Measurements from ENCODE around the gene SLC6A3. TPM values are rescaled to one million over a fixed set of nuclear protein-coding genes. Genes with fewer than 3 reads are reported as not detected.

The SLC6A3 gene
- total RNA-seq, 1 donor from 2014 or later, result not detected

DNA sequence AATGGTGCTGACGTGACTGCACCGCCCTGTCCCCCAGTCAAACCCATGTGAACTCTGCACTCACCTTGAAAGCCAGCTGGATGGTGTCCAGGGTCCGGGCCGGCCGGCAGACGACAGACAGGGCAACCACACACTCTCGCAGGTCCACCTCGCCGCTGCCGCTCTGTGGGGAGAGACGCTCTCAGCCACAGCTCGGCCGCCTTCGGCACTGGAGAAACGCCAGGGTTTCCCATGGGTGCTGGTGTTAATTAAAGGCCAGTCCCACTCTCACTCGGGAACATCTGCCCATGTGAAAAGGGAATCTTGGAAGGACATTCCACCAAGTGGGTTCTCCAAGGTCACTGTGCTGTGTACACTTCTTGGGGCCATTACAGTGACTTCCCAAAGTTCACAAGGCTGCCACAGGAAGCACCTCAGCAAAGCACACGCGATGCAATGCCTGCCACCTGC, 25.5 kb upstream of the SLC6A3 start:
- H3K27me3 Mint-ChIP-seq, result no peaks in the 10 kb centered on the region
- no peak for TF ChIP-seq CTCF (IDR thresholded peaks at IDR 0.05; ENCODE audit: unreplicated experiment)
- DNase-seq (ENCODE audit: low spot score, unreplicated experiment), result no peak
- H3K9me3 Mint-ChIP-seq (ENCODE audit: low read depth), result no peaks in the 10 kb centered on the region
- no peak overlapping the region for H3K27ac Mint-ChIP-seq
- H3K36me3 Mint-ChIP-seq (ENCODE audit: insufficient read depth), result peaks cover 13% of the 10 kb centered on the region
- no peak overlapping the region for H3K4me3 Mint-ChIP-seq (ENCODE audit: low read depth)
- H3K4me1 Mint-ChIP-seq (ENCODE audit: low read depth), result no peaks in the 10 kb centered on the region

DNA sequence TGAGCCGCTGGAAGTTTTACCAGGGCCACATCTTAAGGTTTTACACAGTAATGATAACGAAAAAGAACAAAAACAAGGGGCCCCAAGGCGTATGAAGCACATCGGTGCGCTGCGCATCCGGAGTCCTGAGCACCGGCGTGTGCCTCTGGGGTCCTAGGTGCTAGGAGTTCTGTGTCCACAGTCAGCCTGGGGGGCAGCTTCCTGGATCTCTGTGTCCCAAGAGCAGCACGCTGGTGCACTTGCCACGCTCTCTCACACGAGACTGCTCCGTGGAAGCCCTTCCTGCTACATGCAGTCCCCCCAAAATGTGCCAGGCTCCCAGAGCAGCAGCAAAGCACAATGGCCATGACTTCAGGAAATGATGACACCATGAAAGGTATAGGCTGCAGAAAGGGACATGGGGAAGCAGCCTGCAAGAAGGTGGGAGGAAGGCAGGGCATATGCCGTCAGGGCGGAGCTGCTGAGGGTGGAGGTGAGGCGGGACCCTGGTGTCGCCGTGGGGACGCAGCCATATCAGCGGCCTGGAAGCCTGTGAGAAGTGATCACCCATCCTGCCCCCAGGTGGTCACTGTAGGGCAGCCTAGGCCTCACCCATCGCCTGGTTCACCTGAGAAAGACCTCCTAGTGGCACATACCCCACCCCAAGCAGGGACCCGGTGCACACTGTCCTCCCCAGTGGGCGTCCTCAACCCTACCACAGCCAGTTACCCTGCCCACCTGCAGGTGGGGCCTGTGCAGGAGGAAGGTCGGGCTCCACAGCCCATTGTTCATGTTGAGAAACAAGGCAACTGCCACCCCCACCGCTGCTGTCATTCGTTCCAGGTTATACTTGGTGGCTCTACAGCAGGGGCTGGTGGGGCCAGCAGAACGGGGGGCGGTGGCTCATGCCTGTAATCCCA, 23.6 kb upstream of the SLC6A3 start:
- no peaks in the 10 kb centered on the region for H3K4me1 Mint-ChIP-seq (ENCODE audit: low read depth)
- H3K4me3 Mint-ChIP-seq (ENCODE audit: low read depth), result no peak overlapping the region
- peaks cover 24% of the 10 kb centered on the region for H3K36me3 Mint-ChIP-seq (ENCODE audit: insufficient read depth)
- TF ChIP-seq CTCF (IDR thresholded peaks at IDR 0.05; ENCODE audit: unreplicated experiment), result no peak
- no peak for DNase-seq (ENCODE audit: low spot score, unreplicated experiment)
- no peaks in the 10 kb centered on the region for H3K9me3 Mint-ChIP-seq (ENCODE audit: low read depth)
- no peak overlapping the region for H3K27ac Mint-ChIP-seq
- no peaks in the 10 kb centered on the region for H3K27me3 Mint-ChIP-seq

DNA sequence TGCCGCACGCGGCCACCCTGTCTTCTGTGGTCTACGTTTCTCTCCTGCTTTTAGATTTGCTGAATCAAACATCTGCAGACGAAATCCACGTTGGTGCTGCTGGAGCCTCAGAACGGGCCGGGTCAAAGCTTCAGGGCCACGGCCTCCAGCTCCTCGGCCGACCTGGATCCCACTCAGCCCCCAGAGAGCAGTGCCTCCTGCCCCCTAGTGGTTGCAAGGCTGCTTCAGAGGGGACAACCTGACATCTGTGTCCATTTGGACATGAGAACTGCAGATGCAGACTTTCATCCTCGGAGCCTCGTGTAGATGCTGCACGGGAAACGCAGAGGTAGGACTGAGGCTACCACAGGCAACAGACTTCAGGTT, 23.0 kb upstream of the SLC6A3 start:
- peak; percentile 35 for DNase-seq (ENCODE audit: low spot score, unreplicated experiment)
- no peaks in the 10 kb centered on the region for H3K4me1 Mint-ChIP-seq (ENCODE audit: low read depth)
- H3K27me3 Mint-ChIP-seq, result no peaks in the 10 kb centered on the region
- H3K36me3 Mint-ChIP-seq (ENCODE audit: insufficient read depth), result peaks cover 27% of the 10 kb centered on the region
- no peak overlapping the region for H3K4me3 Mint-ChIP-seq (ENCODE audit: low read depth)
- H3K27ac Mint-ChIP-seq, result no peak overlapping the region
- peak; percentile 72 for TF ChIP-seq CTCF (IDR thresholded peaks at IDR 0.05; ENCODE audit: unreplicated experiment)
- H3K9me3 Mint-ChIP-seq (ENCODE audit: low read depth), result no peaks in the 10 kb centered on the region

GRCh38 chr5:1467341-1468246, 22.4 kb upstream of the SLC6A3 start:
- Mint-ChIP-seq H3K9me3 (ENCODE audit: low read depth) (no peaks in the 10 kb centered on the region), H3K4me3 (ENCODE audit: low read depth) (no peak overlapping the region), H3K27me3 (no peaks in the 10 kb centered on the region), H3K4me1 (ENCODE audit: low read depth) (no peaks in the 10 kb centered on the region), H3K27ac (no peak overlapping the region), H3K36me3 (ENCODE audit: insufficient read depth) (peaks cover 25% of the 10 kb centered on the region)
- DNase-seq (ENCODE audit: low spot score, unreplicated experiment), result no peak
- TF ChIP-seq CTCF (IDR thresholded peaks at IDR 0.05; ENCODE audit: unreplicated experiment), result no peak

DNA sequence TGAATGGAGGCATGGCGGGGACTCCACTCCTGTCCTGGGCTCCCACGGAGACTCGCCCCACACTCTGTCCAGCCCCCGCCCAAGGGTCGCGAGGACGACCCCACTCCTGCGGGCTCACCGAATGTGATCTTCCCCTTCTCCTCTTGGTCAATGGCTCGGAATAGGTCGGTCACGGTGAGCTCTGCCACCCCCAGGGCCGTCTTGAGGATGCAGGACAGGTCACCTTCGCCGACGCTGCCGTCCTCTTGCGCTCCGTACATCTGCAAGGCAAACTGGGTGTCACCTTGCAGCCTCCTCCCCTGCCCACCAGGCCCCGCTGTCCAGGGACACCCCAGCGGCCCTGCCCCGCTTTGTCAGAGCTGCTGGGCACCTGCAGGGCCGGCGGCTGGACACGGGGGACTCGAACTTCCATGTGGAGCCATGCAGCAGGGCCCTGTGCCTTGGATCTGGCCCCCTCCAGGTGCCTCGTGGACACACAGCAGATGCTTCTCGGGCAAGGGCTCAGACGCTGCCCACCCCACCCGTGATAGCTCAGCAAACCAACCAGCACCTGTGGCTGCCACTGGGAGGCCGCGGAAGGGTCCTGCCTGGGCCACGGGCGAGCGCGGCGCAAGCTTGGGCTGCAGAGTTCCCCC, 21.5 kb upstream of the SLC6A3 start:
- Mint-ChIP-seq H3K27ac (no peak overlapping the region), H3K27me3 (no peaks in the 10 kb centered on the region), H3K9me3 (ENCODE audit: low read depth) (no peaks in the 10 kb centered on the region), H3K4me1 (ENCODE audit: low read depth) (no peaks in the 10 kb centered on the region), H3K4me3 (ENCODE audit: low read depth) (no peak overlapping the region), H3K36me3 (ENCODE audit: insufficient read depth) (peaks cover 25% of the 10 kb centered on the region)
- TF ChIP-seq CTCF (IDR thresholded peaks at IDR 0.05; ENCODE audit: unreplicated experiment), result no peak
- no peak for DNase-seq (ENCODE audit: low spot score, unreplicated experiment)

All from progenitor cell of endocrine pancreas (in vitro differentiated cells).